ENCODE results near the gene SLC25A20. TPM values are rescaled to one million over a fixed set of nuclear protein-coding genes. Genes with fewer than 3 reads are reported as not detected.
"Not testable (repeated sequence)": the region's sequence is repeated elsewhere in the genome, so short reads cannot be mapped to it uniquely, and the experiment has no call there.

SLC25A20 gene
- total and polyA plus RNA-seq, 8 donors, result 8.3 to 15.7 (median 10.0) TPM

- ATAC-seq (peak; percentile 36 to 62 (median 45)), DNase-seq (peak in 4 of 6 donors; percentile 17 to 81 (median 34)), FAIRE-seq (no peak)
- intact Hi-C loops (cut with DNase I), result no loop called here
- H3K27me3 ChIP-seq, result no peaks in the 10 kb centered on the region
- H3K4me1 ChIP-seq, result peaks cover 0 to 12% (median 7%) of the 10 kb centered on the region in 3 donors
- peaks cover 0 to 11% (median 4%) of the 10 kb centered on the region in 3 donors for H3K36me3 ChIP-seq
- WGBS, 2 donors, result 0 to 1% methylated on average over 54 of the region's 54 CpGs
- TF ChIP-seq, protein P1, sequence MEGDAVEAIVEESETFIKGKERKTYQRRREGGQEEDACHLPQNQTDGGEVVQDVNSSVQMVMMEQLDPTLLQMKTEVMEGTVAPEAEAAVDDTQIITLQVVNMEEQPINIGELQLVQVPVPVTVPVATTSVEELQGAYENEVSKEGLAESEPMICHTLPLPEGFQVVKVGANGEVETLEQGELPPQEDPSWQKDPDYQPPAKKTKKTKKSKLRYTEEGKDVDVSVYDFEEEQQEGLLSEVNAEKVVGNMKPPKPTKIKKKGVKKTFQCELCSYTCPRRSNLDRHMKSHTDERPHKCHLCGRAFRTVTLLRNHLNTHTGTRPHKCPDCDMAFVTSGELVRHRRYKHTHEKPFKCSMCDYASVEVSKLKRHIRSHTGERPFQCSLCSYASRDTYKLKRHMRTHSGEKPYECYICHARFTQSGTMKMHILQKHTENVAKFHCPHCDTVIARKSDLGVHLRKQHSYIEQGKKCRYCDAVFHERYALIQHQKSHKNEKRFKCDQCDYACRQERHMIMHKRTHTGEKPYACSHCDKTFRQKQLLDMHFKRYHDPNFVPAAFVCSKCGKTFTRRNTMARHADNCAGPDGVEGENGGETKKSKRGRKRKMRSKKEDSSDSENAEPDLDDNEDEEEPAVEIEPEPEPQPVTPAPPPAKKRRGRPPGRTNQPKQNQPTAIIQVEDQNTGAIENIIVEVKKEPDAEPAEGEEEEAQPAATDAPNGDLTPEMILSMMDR (IDR thresholded peaks at IDR 0.05), result no peak
- H3K9me3 ChIP-seq, result no peaks in the 10 kb centered on the region
- peak overlapping the region; percentile 86 to 94 (median 93) for H3K27ac ChIP-seq
- H3K4me3 ChIP-seq, result peak overlapping the region; percentile 69 to 98 (median 86)
Observed at GRCh38 chr3:48919215-48920138, 20.8 kb upstream of the SLC25A20 start.

DNA sequence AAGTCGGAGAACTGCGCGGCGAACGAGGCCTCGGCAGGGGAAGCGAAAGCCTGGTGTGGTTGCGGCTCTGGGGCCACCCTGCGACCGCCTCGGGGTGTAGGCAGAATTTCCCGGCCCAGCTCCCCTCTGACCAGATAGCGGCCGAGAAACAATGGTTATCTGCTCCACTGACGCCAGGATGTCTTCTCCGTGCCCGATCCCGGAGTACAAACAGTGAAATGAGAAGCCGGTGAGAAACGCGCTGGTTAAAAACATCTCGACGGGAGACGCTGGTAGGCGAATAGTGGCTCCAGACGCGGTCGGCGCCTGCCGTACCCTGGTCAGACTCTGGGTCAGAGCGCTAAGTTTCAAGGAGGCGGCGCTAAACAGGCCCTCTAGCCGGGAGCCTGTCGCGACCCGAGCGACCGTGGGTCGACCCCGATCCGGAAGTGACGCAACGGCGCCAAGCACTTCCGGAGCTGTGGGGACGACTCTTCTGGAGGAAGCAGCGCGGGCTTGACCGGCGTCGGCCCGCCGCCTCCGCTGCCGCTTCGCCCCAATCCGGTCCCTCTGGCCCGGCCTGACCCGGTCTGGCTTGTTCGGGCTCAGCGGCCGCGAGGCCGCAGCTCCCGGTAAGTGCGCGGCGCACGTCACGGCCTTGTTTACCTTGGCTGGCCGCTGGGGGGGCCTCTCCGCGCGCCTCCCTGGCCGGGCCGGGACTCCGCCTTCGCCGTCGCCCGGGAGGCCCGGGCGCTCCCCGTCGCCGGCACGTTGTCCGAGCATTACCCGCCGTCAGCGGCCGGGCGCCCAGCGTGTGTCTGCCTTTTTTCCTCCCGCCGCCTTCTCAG lies 19.9 kb upstream of the SLC25A20 start, which contains the start of gene ARIH2:
Gene ARIH2 (plus strand): TSS at position 455 of the 827 bp plus-strand sequence. CDS start 8,717 bp downstream, outside the sequence.
- Histone ChIP-seq H3K4me3 (peak within 1 kb of the TSS; percentile 69 to 98 (median 86)), H3K27ac (peak within 1 kb of the TSS; percentile 86 to 94 (median 93)), H3K27me3 (no peaks in the 10 kb centered on the region), H3K9me3 (no peaks in the 10 kb centered on the region), H3K36me3 (peaks cover 0 to 3% (median 0%) of the 10 kb centered on the region in 3 donors), H3K4me1 (peaks cover 0 to 12% (median 7%) of the 10 kb centered on the region in 3 donors)
- DNase-seq (peak; percentile 87 to 95 (median 90)), ATAC-seq (peak; percentile 93 to 97 (median 96)), FAIRE-seq (no peak)
- intact Hi-C loops (cut with DNase I), result no loop called here
- TF ChIP-seq, protein P1 (IDR thresholded peaks at IDR 0.05), result no peak
- WGBS, 2 donors, result 0% methylated on average over 78 to 97 of the region's 97 CpGs

DNA sequence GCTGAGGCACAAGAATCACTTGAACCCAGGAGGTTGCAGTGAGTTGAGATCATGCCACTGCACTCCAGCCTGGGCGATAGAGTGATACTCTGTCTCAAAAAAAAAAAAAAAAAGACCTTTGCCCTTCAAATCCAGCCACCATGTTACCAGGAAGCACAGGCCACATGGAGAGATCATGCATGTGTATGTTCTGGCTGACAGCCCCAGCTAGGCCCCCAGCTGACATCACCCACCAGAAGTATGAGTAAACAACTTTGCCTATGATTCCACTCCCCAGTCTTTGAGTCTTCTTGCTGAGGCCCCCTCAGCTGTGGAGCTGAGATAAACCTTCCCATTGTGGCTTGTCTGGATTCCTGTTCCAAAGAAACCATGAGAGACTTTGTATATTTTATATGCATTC lies 16.6 kb upstream of the SLC25A20 start:
- H3K27ac ChIP-seq, result no peak overlapping the region
- H3K27me3 ChIP-seq, result no peaks in the 10 kb centered on the region
- no peak for DNase-seq
- no peak overlapping the region for H3K4me3 ChIP-seq
- peaks cover 0 to 7% (median 0%) of the 10 kb centered on the region in 3 donors for H3K4me1 ChIP-seq
- TF ChIP-seq, protein P1 (IDR thresholded peaks at IDR 0.05), result no peak
- H3K9me3 ChIP-seq, result no peaks in the 10 kb centered on the region
- 70 to 80% methylated on average over 1 of the region's 1 CpG for WGBS, 2 donors
- H3K36me3 ChIP-seq, result no peaks in the 10 kb centered on the region
- no peak for ATAC-seq
- intact Hi-C loops (cut with DNase I), result no loop called here
- no peak for FAIRE-seq

GRCh38 chr3:48907026-48907425 lies 8.3 kb upstream of the SLC25A20 start:
- 91 to 94% methylated on average over 13 of the region's 13 CpGs for WGBS, 2 donors
- DNase-seq; intact Hi-C loops (cut with DNase I); H3K36me3 ChIP-seq; H3K4me3 ChIP-seq; H3K4me1 ChIP-seq; H3K9me3 ChIP-seq; H3K27ac ChIP-seq; H3K27me3 ChIP-seq; ATAC-seq; FAIRE-seq: not testable (repeated sequence)

- H3K27ac ChIP-seq, result peak overlapping the region in 3 of 4 donors; percentile 19 to 73 (median 59)
- TF ChIP-seq, protein P1 (IDR thresholded peaks at IDR 0.05), result no peak
Observed at GRCh38 chr3:48899273-48899672, 591 bp upstream of the SLC25A20 start.

More at GRCh38 chr3:48899273-48899672, 591 bp upstream of the SLC25A20 start:
- FAIRE-seq (no peak), ATAC-seq (no peak), DNase-seq (no peak)
- WGBS, 2 donors, result 80% methylated on average over 4 of the region's 4 CpGs
- Histone ChIP-seq H3K4me1 (peaks cover 9 to 15% (median 9%) of the 10 kb centered on the region in 3 donors), H3K36me3 (no peaks in the 10 kb centered on the region), H3K4me3 (peak overlapping the region in 2 of 4 donors; percentile 66 to 75), H3K9me3 (no peaks in the 10 kb centered on the region), H3K27me3 (no peaks in the 10 kb centered on the region)
- intact Hi-C loops (cut with DNase I), result no loop called here

Measured in pancreas (tissue), 10 donors.